Uterus (tissue), 2 donors: ENCODE results near the gene AHDC1.

ENCODE experiments used
- CTCF ChIP-seq, 4 experiments: fragments of 200-600 bp in 2 of 4; fragments of 450-650 bp in 2 of 4; sonication (generic) in 2 of 4; IDR thresholded peaks; one replicate each; pipeline ENCODE4 v1.5.1; 2016 to 2019; ENCODE audit warnings: antibody characterized with exemption in 4 of 4, mild to moderate bottlenecking in 2 of 4, moderate library complexity in 1 of 4
- POLR2A ChIP-seq, 2 donors: fragments of 450-650 bp; IDR thresholded peaks; one replicate each; pipeline ENCODE4 v1.6.1; 2016; ENCODE audit warnings: antibody characterized with exemption in 2 of 2, mild to moderate bottlenecking in 1 of 2, moderate library complexity in 1 of 2

GRCh38 chr1:27530192-27530591 is 73.8 kb downstream of the AHDC1 start:
- TF ChIP-seq CTCF (IDR thresholded peaks at IDR 0.05) (no peak), POLR2A (IDR thresholded peaks at IDR 0.05) (no peak)
